NCI-H748 (cell line): ENCODE measurements around the gene ATAD2B.
"Not testable (repeated sequence)": the region's sequence is repeated elsewhere in the genome, so short reads cannot be mapped to it uniquely, and the experiment has no call there.

Experiments used
- DNase-seq: peaks from one replicate; lab custom pipeline; 2025; ENCODE audit not compliant: unreplicated experiment; lab: John Stamatoyannopoulos, UW

Gene ATAD2B

DNA sequence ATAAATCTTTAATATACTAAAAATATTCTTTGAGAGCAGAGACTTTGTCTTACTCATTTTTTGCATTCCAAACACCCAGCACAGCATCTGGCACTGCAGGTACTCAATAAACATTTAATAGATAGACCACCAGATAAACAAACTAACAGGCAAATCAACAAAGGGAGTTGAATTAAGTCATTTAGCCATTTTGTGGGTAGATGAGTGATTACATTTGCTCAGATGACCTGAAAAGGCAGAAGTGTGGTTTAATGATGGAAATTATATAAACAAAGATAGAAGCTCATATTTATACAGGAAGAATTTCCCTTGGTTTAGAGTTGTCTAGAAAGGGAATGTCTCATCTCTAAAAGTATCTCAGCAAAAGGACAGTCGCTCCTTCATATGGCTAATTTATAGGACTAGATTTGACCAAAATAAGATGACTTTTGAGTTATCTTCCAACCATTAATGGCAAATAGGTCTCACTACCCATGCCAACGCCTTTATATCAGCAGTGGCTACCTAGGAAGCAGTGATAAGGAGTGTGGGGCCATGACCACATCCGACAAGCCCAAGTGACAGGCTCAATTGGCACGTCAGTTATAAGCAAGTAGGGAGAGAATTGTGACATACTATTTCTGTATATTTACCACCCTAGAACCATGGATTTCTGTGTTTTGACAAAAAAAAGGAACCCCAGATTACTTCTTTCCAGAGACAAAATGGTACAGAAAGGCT, 173.5 kb downstream of the ATAD2B start:
- DNase-seq, result no peak

DNA sequence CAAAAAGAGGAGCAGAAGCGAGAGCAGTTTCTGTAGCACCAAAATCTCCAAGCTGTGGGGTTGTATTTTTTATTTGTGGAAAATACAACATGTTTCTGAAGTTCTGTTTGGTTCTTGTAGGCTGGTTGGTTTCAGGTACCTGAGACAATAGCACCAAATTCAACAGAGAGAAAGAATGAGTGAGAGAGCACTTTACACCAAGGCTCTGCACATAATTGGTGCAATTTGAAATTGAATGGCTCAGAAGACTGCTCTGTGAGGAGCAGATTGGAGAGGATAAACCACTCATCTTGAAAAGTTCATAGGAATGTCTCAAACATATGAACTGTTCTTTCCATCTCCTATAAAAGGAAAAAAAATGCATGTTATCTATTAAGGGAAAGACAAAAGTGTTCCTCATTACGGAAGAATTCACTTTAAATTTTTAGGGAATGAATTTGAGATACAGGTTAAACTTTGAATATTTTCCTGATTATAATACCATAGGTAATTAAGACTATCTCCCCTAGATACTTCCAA, 175.1 kb downstream of the ATAD2B start:
- DNase-seq, result no peak

GRCh38 chr2:23746141-23746863, 180.6 kb downstream of the ATAD2B start:
- no peak for DNase-seq

DNA sequence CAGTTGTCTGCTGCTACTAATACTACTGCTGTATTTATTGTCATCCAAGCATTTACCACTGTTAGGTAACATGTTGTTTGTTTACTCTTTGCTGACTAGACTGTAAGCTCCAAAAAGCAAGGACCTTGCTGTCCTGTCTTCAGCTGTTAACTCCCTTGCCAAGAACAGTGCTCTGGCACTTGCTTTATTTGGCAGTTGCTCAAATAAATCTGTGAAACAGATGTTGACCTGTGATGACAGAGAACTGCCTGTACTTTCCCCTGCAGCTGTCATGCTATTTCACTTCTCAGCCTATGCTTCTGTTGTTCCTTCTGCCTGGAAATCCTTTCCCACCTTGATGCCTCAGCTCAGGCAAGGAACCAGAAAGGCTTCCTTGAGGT, 181.2 kb downstream of the ATAD2B start:
- DNase-seq, result no peak

DNA sequence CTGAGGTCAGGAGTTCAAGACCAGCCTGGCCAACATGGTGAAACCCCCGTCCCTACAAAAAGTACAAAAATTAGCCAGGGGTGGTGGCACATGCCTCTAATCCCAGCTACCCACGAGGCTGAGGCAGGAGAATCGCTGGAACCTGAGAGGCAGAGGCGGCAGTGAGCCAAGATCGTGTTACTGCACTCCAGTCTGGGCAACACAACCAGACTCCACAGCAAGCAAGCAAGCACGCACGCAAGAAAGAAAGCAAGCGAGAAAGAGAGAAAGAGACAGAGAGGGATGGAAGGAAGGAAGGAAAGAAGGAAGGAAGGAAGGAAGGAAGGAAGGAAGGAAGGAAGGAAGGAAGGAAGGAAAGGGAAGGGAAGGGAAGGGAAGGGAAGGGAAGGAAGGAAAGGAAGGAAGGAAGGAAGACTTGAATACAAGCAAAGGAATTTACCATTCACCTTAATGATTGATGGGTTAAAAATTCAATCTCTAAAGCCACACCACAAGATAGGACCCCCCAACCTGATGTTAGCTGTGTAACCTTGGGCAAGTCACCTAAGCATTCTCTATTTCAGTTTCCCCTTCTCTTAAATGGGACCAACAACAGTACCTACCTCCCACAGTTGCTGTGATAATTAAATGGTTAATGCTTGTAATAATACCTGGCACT, 181.7 kb downstream of the ATAD2B start:
- no peak for DNase-seq

- DNase-seq, result not testable (repeated sequence)
Measured at GRCh38 chr2:23736783-23737182, 190.1 kb downstream of the ATAD2B start.

DNA sequence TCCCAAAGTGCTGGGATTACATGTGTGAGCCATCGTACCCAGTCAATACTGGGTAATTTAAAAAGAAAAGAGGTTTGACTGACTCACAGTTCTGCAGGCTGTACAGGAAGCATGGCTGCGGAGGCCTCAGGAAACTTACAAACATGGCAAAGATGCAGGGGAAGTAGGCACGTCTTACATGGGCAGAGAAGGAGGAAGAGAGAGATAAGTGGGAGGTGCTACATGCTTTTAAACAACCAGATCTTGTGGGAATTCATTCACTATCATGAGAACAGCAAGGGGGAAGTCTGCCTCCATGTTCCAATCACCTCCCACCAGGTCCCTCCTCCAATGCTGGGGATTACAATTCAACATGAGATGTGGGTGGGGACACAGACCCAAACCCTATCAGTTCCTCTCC, 192.5 kb downstream of the ATAD2B start:
- no peak for DNase-seq

DNA sequence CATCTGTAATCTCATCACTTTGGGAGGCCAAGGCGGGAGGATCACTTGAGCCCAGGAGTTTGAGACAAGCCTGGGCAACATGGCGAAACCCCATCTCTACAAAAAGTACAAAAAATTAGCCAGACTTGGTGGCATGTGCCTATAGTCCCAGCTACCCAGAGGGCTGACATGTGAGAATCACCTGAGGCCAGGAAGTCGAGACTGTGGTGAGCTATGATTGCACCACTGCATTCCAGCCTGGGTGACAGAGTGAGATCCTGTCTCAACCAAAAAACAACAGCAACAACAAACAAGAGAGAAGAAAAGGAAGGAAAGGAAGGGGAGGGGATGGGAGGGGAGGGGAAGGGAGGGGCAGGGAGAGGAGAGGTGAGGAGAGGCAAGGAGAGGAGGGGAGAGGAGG, 203.9 kb downstream of the ATAD2B start:
- not testable (repeated sequence) for DNase-seq

GRCh38 chr2:23722255-23722654, 204.7 kb downstream of the ATAD2B start:
- no peak for DNase-seq

GRCh38 chr2:23721454-23721826, 205.5 kb downstream of the ATAD2B start:
- no peak for DNase-seq

GRCh38 chr2:23720705-23721453, 206.0 kb downstream of the ATAD2B start:
- DNase-seq, result no peak

DNA sequence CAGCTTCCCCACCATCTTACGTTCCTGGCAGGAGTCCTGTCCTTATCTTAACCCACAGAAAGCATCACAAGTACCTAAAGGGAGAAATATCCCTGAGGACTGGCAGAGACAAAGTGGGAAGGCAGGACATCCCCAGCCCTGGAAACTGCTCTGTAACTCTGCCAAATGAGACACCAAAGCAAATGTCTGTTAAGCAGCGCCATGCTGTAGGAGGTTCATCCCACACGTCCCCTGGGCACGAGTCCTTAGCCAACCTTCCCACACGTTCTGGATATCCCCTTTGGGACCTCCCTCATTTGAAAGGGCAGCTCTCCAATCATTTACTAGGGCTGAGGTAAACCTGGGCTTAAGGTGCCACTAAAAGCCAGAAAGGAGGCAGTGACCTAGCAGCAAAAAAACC, 207.2 kb downstream of the ATAD2B start:
- no peak for DNase-seq

GRCh38 chr2:23718931-23719700, 207.8 kb downstream of the ATAD2B start:
- DNase-seq, result no peak

DNA sequence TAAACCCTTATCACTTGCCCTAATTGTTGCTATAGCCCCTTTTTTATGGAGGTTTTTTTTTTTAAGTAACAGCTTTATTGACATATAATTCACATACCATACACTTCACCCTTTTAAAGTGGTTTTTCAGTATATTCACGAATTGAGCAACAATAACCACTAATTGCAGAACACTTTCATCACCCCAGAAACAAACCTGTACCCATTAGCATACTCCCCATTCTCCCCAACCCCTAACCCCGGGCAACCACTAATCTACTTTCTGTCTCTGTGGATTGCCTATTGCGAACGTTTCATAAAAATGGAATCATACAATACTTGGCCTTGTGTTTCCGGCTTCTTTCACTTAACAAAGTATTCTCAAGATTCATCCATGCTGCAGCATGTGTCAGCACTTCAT, 213.6 kb downstream of the ATAD2B start:
- no peak for DNase-seq

DNA sequence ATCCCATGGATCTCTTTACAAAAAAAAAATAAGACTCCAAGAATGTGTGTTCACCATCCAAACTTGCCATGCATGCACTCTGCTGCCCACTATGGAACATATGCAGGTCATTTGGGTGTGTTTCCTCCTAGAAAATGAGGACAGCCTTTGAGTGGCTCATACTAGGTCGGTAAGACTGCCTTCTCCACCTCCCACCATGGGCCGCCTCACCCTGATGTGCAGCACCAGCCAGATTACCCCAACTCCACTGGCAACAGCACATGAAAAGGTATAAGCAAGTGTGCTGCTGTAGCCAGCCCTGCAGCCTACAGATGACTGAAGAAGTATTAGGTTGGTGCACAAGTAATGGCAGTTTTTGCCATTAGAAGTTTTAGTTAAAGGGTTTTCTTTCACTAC, 214.2 kb downstream of the ATAD2B start:
- no peak for DNase-seq

DNA sequence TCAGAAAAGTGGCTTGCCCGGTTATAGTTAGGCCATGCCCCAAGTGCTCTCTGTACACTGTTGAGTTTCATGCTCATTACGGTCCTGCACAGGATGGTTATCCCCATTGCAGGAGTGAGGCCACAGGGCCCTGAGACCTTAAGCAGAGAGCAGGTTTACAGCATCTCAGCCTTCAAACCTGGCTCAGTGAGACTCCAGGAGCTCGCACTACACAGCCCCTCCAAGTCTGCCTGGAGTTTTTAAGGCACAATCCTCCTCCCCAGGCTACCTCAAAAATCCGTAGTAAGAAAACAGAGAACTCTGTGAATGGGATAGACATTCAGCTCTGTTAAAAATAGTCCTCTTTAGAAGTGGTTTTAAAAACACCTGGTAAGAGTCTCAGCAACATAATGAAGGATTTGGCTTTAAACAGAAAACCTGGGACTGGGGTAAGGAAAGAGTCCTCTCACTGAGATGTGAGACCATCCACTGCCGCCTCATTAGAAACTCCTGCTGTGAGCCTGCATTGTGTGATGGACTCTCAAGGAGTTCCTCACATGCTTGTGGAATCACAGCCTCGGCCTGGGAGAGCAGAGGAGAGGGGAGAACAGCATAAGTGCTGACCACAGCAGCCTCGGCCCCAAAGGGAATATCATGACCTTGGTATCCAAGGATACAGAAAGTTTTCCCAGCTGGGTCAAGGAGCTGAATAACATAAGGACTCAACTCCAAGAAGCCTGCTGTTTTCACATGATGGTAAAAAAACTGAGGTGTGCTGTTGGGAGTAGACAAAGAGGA, 214.8 kb downstream of the ATAD2B start:
- DNase-seq, result no peak

GRCh38 chr2:23709311-23709710, 217.6 kb downstream of the ATAD2B start:
- no peak for DNase-seq

GRCh38 chr2:23708771-23709170, 218.2 kb downstream of the ATAD2B start:
- DNase-seq, result no peak

DNA sequence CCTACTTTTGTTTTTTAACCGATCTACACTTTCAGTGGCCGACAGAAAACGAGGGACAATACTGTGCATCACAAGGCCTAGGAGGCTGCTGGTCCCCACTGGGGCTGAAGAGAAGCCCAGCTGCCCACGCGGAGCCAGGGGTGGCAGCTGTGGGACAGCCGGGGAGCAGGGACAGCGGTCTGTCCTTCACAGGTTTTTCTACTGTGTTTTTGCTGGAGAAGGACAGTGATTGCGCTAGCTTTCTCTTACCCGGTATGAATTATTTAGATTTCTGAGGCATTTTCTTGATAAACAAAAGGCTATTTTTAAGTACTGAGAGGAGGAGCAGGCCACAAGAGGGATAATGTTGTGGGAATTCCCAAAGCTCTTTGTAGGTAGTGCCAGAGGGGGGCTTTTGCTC, 219.8 kb downstream of the ATAD2B start:
- DNase-seq, result no peak

DNA sequence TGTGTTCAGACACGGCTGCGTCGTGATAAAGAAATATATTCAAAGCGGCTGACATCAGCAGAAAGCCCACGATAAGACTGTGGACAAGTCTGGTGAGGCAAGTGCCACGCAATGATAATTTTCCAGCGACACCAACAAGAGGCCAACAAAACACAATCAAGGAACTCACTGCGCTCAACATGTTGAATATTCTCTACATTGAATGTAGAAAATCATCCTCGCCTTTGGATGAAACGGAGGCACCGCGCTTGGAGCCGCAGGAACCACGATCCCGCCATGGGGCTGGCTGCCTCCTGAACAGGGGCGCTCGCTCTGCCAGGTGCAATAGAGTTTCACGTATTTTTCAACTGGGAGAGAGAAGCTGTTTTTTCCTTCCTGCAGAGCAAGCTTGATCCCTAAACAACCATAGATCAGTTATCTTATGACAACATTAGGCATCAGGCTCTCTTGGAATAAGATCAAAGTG, 220.3 kb downstream of the ATAD2B start:
- no peak for DNase-seq
